SK-N-SH treated with all-trans-retinoic acid at 6 μM for 48 hours (cell line): ENCODE results near the gene DYRK3.

Source experiments
- ATAC-seq: fragments of 200-7000 bp; cut with Tn5 transposase; 3 replicates; pipeline ENCODE4 v1.9.1; 2020; ENCODE audit warnings: mild to moderate bottlenecking, moderate library complexity
- ARNTL ChIP-seq: fragments of 450-650 bp; formaldehyde crosslinking; IDR thresholded peaks from 2 replicates; pipeline ENCODE4 v1.5.0; 2020; ENCODE audit warnings: low read depth, mild to moderate bottlenecking, moderate library complexity, borderline replicate concordance
- BACH2 ChIP-seq: fragments of 250-450 bp; sonication (Bioruptor Pico); IDR thresholded peaks from 2 replicates; pipeline ENCODE4 v1.9.0; 2021; ENCODE audit warnings: mild to moderate bottlenecking, borderline replicate concordance
- CREB5 ChIP-seq: fragments of 250-450 bp; sonication (Bioruptor Pico); IDR thresholded peaks from 2 replicates; pipeline ENCODE4 v1.5.1; 2020; ENCODE audit warnings: low read depth, mild to moderate bottlenecking, moderate library complexity
- CSDC2 ChIP-seq: fragments of 250-450 bp; sonication (Bioruptor Pico); IDR thresholded peaks from 2 replicates; pipeline ENCODE4 v1.5.0; 2020; ENCODE audit warnings: mild to moderate bottlenecking, moderate library complexity
- CSRNP3 ChIP-seq: fragments of 250-450 bp; sonication (Bioruptor Pico); IDR thresholded peaks from 2 replicates; pipeline ENCODE4 v1.5.1; 2021; ENCODE audit warnings: mild to moderate bottlenecking, moderate library complexity
- ESRRG ChIP-seq: fragments of 250-450 bp; sonication (Bioruptor Pico); IDR thresholded peaks from 2 replicates; pipeline ENCODE4 v1.6.1; 2021; ENCODE audit warnings: mild to moderate bottlenecking
- GLIS3 ChIP-seq: fragments of 250-450 bp; sonication (Bioruptor Pico); IDR thresholded peaks from 2 replicates; pipeline ENCODE4 v1.5.0; 2020; ENCODE audit warnings: mild to moderate bottlenecking, moderate library complexity
- ISL1 ChIP-seq: fragments of 250-450 bp; sonication (Bioruptor Pico); IDR thresholded peaks from 2 replicates; pipeline ENCODE4 v2.1.2; 2022; ENCODE audit warnings: mild to moderate bottlenecking, moderate library complexity
- OSR1 ChIP-seq: fragments of 250-450 bp; sonication (Bioruptor Pico); IDR thresholded peaks from 2 replicates; pipeline ENCODE4 v1.8.0; 2022; ENCODE audit warnings: moderate library complexity, mild to moderate bottlenecking, inconsistent platforms
- POU6F1 ChIP-seq: fragments of 250-450 bp; sonication (Bioruptor Pico); IDR thresholded peaks from 2 replicates; pipeline ENCODE4 v1.8.0; 2021; ENCODE audit warnings: low read depth, mild to moderate bottlenecking, moderate library complexity, borderline replicate concordance
- PPARA ChIP-seq: fragments of 250-450 bp; sonication (Bioruptor Pico); IDR thresholded peaks from 2 replicates; pipeline ENCODE4 v1.5.0; 2020; ENCODE audit warnings: mild to moderate bottlenecking, borderline replicate concordance
- RARB ChIP-seq: fragments of 250-450 bp; sonication (Bioruptor Pico); IDR thresholded peaks from 2 replicates; pipeline ENCODE4 v1.8.0; 2021; ENCODE audit warnings: mild to moderate bottlenecking, moderate library complexity
- SNAI2 ChIP-seq: fragments of 250-450 bp; sonication (Bioruptor Pico); IDR thresholded peaks from 2 replicates; pipeline ENCODE4 v1.5.0; 2020; ENCODE audit warnings: mild to moderate bottlenecking, moderate library complexity
- TCF4 ChIP-seq: fragments of 250-450 bp; sonication (Bioruptor Pico); IDR thresholded peaks from 2 replicates; pipeline ENCODE4 v1.8.0; 2021; ENCODE audit warnings: mild to moderate bottlenecking, moderate library complexity, borderline replicate concordance
- TOX ChIP-seq: fragments of 250-450 bp; sonication (Bioruptor Pico); IDR thresholded peaks from 2 replicates; pipeline ENCODE4 v1.8.0; 2021; ENCODE audit warnings: mild to moderate bottlenecking, moderate library complexity, borderline replicate concordance
- TSHZ2 ChIP-seq: fragments of 250-450 bp; sonication (Bioruptor Pico); IDR thresholded peaks from 2 replicates; pipeline ENCODE4 v1.5.0; 2020; ENCODE audit warnings: mild to moderate bottlenecking, moderate library complexity
- ZC3H10 ChIP-seq: fragments of 250-450 bp; sonication (Bioruptor Pico); IDR thresholded peaks from 2 replicates; pipeline ENCODE4 v1.5.1; 2021; ENCODE audit warnings: mild to moderate bottlenecking, moderate library complexity
- ZFP30 ChIP-seq: fragments of 450-650 bp; formaldehyde crosslinking; IDR thresholded peaks from 2 replicates; pipeline ENCODE4 v1.5.0; 2022; ENCODE audit warnings: mild to moderate bottlenecking, moderate library complexity
- ZNF565 ChIP-seq: fragments of 450-650 bp; formaldehyde crosslinking; conservative IDR thresholded peaks from 2 replicates; pipeline ENCODE4 v1.5.0; 2020; ENCODE audit warnings: low read depth, mild to moderate bottlenecking, moderate library complexity
- ZNF70 ChIP-seq: fragments of 450-650 bp; formaldehyde crosslinking; IDR thresholded peaks from 2 replicates; pipeline ENCODE4 v1.5.0; 2020; ENCODE audit warnings: mild to moderate bottlenecking, moderate library complexity
- ZNF8 ChIP-seq: fragments of 450-650 bp; formaldehyde crosslinking; IDR thresholded peaks from 2 replicates; pipeline ENCODE4 v1.5.0; 2020; ENCODE audit warnings: mild to moderate bottlenecking, moderate library complexity

Gene DYRK3

GRCh38 chr1:206658264-206658980 lies 23.1 kb downstream of the DYRK3 start:
- peak; percentile 54 for ATAC-seq
- no peak for TF ChIP-seq OSR1 (CRISPR knock-in tag)
- no peak for TF ChIP-seq ESRRG
- TF ChIP-seq CSDC2 (CRISPR knock-in tag), result no peak
- TF ChIP-seq TOX (CRISPR knock-in tag), result no peak
- TF ChIP-seq GLIS3, result no peak
- no peak for TF ChIP-seq ARNTL
- TF ChIP-seq SNAI2 (CRISPR knock-in tag), result no peak
- TF ChIP-seq ZNF70, result no peak
- no peak for TF ChIP-seq TSHZ2 (CRISPR knock-in tag)
- no peak for TF ChIP-seq CSRNP3 (CRISPR knock-in tag)
- TF ChIP-seq TCF4 (CRISPR knock-in tag), result no peak
- no peak for TF ChIP-seq PPARA (CRISPR knock-in tag)
- TF ChIP-seq BACH2 (CRISPR knock-in tag), result no peak
- no peak for TF ChIP-seq ZNF8 (CRISPR knock-in tag)
- no peak for TF ChIP-seq ZNF565 (CRISPR knock-in tag)
- TF ChIP-seq RARB, result no peak
- no peak for TF ChIP-seq CREB5 (CRISPR knock-in tag)
- TF ChIP-seq ZC3H10 (CRISPR knock-in tag), result no peak
- no peak for TF ChIP-seq ZFP30 (CRISPR knock-in tag)
- TF ChIP-seq ISL1 (CRISPR knock-in tag), result no peak

GRCh38 chr1:206658981-206659273 lies 23.6 kb downstream of the DYRK3 start:
- ATAC-seq, result no peak

More at GRCh38 chr1:206658981-206659273, 23.6 kb downstream of the DYRK3 start:
- TF ChIP-seq ZFP30 (CRISPR knock-in tag) (no peak), RARB (no peak), ISL1 (CRISPR knock-in tag) (no peak), OSR1 (CRISPR knock-in tag) (no peak), ZNF565 (CRISPR knock-in tag) (no peak), GLIS3 (no peak), TOX (CRISPR knock-in tag) (no peak), CREB5 (CRISPR knock-in tag) (no peak), TSHZ2 (CRISPR knock-in tag) (no peak), ZNF70 (no peak), CSRNP3 (CRISPR knock-in tag) (no peak), BACH2 (CRISPR knock-in tag) (no peak), POU6F1 (no peak), TCF4 (CRISPR knock-in tag) (no peak)
